Stimulated activated CD4-positive, alpha-beta T cell treated with anti-CD3 and anti-CD28 coated beads, Interleukin-4, amount 100 ng/mL, for 4 hours (primary cell): ENCODE results near the gene SLC35G6.

ENCODE experiments used
- DNase-seq, 2 experiments: peaks; one replicate each; pipeline ENCODE4 v3.0.0-alpha.2; 2020

SLC35G6 gene

DNA sequence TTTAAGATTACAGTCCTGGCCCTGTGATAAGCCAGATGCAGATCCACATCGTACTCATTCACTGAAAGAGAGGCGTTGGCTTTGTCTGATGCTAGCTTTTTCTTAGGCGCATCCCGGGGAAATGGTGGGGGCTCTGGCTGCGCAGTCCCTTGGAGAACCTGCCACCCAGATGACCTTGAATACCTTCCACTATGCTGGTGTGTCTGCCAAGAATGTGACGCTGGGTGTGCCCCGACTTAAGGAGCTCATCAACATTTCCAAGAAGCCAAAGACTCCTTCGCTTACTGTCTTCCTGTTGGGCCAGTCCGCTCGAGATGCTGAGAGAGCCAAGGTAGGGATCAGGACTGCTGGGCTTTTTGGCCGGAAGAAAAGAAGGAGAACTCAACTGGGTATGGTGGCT is 26.9 kb downstream of the SLC35G6 start:
- no peak for DNase-seq

DNA sequence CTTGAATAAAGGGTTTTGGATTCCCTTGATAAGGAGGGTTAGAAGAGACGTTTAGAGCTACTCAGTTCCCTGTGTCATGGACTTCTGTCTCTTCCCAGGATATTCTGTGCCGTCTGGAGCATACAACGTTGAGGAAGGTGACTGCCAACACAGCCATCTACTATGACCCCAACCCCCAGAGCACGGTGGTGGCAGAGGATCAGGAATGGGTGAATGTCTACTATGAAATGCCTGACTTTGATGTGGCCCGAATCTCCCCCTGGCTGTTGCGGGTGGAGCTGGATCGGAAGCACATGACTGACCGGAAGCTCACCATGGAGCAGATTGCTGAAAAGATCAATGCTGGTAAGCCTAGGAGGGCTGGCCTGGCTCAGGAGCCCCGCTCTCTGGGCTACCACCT is 27.6 kb downstream of the SLC35G6 start:
- DNase-seq = no peak

DNA sequence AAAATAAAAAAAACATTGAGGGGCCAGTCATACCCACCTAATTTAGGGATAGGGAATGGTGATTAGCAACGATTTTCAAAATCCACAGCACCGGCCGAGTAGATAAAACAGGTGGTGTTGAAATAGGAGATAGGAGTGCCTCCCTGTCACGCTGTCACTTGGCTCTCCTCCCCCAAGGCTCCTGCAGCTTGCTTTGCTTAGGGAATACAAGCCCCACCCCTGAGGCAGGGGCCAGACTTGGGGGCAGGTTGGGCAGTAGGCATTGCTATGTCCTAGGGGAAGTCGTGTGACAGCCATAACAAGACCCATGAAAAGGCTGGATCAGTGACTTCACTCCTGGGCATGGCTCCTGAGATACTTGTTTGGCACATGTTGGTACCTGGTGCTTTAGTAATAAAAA is 28.7 kb downstream of the SLC35G6 start:
- DNase-seq = no peak

- DNase-seq = no peak
These were observed 29.9 kb downstream of the SLC35G6 start for GRCh38 chr17:7511108-7511507.

DNA sequence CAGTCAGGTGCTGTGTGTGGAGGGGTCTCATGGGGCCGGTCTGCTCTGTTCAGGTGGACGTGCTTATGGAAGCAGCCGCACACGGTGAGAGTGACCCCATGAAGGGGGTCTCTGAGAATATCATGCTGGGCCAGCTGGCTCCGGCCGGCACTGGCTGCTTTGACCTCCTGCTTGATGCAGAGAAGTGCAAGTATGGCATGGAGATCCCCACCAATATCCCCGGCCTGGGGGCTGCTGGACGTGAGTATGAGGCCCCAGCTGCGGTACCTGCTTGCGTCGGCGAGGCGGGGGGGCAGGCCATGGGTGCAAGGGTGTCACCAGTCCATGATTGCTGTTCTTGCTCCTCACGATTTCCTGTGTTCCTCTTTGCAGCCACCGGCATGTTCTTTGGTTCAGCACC is 30.9 kb downstream of the SLC35G6 start:
- DNase-seq = no peak

DNA sequence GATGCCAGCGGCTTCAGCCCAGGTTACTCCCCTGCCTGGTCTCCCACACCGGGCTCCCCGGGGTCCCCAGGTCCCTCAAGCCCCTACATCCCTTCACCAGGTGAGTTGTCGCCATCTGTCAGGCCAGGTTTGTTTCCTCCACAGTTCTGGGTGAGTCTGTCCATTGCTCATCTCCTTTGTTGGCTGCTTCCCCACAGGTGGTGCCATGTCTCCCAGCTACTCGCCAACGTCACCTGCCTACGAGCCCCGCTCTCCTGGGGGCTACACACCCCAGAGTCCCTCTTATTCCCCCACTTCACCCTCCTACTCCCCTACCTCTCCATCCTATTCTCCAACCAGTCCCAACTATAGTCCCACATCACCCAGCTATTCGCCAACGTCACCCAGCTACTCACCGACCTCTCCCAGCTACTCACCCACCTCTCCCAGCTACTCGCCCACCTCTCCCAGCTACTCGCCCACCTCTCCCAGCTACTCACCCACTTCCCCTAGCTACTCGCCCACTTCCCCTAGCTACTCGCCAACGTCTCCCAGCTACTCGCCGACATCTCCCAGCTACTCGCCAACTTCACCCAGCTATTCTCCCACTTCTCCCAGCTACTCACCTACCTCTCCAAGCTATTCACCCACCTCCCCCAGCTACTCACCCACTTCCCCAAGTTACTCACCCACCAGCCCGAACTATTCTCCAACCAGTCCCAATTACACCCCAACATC is 31.7 kb downstream of the SLC35G6 start:
- DNase-seq = no peak

DNA sequence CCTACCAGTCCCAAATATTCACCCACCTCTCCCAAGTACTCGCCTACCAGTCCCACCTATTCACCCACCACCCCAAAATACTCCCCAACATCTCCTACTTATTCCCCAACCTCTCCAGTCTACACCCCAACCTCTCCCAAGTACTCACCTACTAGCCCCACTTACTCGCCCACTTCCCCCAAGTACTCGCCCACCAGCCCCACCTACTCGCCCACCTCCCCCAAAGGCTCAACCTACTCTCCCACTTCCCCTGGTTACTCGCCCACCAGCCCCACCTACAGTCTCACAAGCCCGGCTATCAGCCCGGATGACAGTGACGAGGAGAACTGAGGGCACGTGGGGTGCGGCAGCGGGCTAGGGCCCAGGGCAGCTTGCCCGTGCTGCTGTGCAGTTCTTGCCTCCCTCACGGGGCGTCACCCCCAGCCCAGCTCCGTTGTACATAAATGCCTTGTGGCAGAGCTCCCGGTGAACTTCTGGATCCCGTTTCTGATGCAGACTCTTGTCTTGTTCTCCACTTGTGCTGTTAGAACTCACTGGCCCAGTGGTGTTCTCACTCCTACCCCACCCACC is 32.7 kb downstream of the SLC35G6 start:
- DNase-seq = peak in 1 of 2 experiments; percentile 34

- no peak for DNase-seq
These were observed 34.8 kb downstream of the SLC35G6 start for GRCh38 chr17:7515911-7516610.

DNA sequence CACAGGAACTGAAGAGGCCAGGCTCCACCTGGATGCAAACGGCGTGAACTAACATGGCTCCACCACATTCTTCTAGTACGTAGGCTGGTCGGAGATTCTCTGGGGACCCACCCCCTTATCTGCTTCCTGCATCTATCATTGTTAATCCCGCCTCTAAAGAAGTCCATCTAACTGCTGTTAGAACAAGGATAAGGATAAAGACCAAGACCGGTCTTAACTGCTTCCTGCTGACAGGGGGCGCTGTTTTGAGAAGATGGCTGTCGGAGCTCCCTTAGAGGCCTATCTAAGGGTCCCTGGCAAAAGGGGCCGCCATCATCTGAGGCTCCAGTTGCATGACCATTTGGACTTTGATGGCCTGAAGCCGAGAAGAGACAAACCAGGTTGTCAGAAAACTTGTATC is 41.8 kb downstream of the SLC35G6 start:
- DNase-seq = peak; percentile 24 to 30

DNA sequence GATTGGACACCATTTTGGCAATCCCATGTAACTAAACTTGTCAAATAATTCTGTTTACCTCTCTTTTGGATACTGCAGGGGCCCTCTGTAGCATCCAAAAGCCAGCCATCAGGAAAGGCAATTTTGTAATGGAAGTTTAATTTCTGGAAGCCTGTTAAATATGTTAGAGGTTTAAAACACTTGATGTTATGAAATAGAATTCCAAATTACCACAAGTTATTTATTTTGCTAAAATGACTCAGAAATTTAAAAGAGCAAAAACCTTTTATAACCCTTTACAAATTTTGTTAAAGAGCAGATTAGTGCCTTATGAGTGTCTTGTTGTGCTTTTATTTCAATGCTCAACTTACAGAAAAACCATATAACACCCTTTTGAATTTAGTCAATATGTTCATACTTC is 47.6 kb downstream of the SLC35G6 start:
- no peak for DNase-seq

GRCh38 chr17:7530023-7530900 is 49.0 kb downstream of the SLC35G6 start:
- DNase-seq = no peak
